Measurements from ENCODE around the gene TNFSF13B. TPM values are rescaled to one million over a fixed set of nuclear protein-coding genes. Genes with fewer than 3 reads are reported as not detected.

TNFSF13B gene
- polyA plus RNA-seq, 1 of the 3 experiments (the other 2 are of a cell fraction): 0.03 TPM

- CTCF ChIA-PET: no interaction called here
- POLR2A ChIA-PET: no interaction called here
- WGBS (ENCODE audit: low lambda C conversion rate): 4% methylated on average over 1 of the region's 1 CpG
- Histone ChIP-seq H3F3A (replicated peaks; ENCODE audit: insufficient read depth) (no peaks in the 10 kb centered on the region), H3K9ac (no peak overlapping the region), H3K4me1 (ENCODE audit: control insufficient read depth in 1 of 2, insufficient read depth in 2 of 2, low read depth in 1 of 2, low read length in 1 of 2) (no peaks in the 10 kb centered on the region), H3K27ac (ENCODE audit: low read depth in 2 of 2, low read length in 1 of 2) (no peak overlapping the region), H3K79me2 (ENCODE audit: insufficient read depth) (no peaks in the 10 kb centered on the region), H2AFZ (ENCODE audit: low read depth) (no peak overlapping the region), H3K36me3 (replicated peaks in 1 of 2; ENCODE audit: control insufficient read depth in 1 of 2, insufficient read depth in 2 of 2, low read length in 1 of 2) (no peaks in the 10 kb centered on the region), H3K4me3 (ENCODE audit: low read depth in 2 of 2, low read length in 1 of 2) (no peak overlapping the region), H3K4me2 (no peak overlapping the region), H4K20me1 (ENCODE audit: insufficient read depth) (no peaks in the 10 kb centered on the region), H3K9me2 (no peaks in the 10 kb centered on the region), H3K27me3 (ENCODE audit: insufficient read depth) (no peaks in the 10 kb centered on the region; the same call in 1 of the 2 replicates), H3K9me3 (no peaks in the 10 kb centered on the region)
- DNase-seq: no peak
- no peak for TF ChIP-seq POLR2AphosphoS5 (IDR thresholded peaks at IDR 0.05; ENCODE audit: low read depth, low read length)
- no peak for TF ChIP-seq FOSL2 (IDR thresholded peaks at IDR 0.05; ENCODE audit: borderline replicate concordance, low read depth)
- no peak for TF ChIP-seq MEF2A (IDR thresholded peaks at IDR 0.05; ENCODE audit: borderline replicate concordance, low read depth)
- TF ChIP-seq TCF12 (IDR thresholded peaks at IDR 0.05): no peak
- no peak for TF ChIP-seq NFIC (IDR thresholded peaks at IDR 0.05; ENCODE audit: borderline replicate concordance)
Observed at GRCh38 chr13:108349269-108349668, 79.8 kb downstream of the TNFSF13B start.

GRCh38 chr13:108350579-108350978 is 81.1 kb downstream of the TNFSF13B start:
- H3K36me3 ChIP-seq (replicated peaks in 1 of 2; ENCODE audit: control insufficient read depth in 1 of 2, insufficient read depth in 2 of 2, low read length in 1 of 2): no peaks in the 10 kb centered on the region
- TF ChIP-seq CTCF (IDR thresholded peaks at IDR 0.05) (no peak), PBX3 (IDR thresholded peaks at IDR 0.05) (no peak), USF1 (IDR thresholded peaks at IDR 0.05; ENCODE audit: borderline replicate concordance, low read depth) (no peak), YY1 (IDR thresholded peaks at IDR 0.05; ENCODE audit: low read depth) (no peak), FOXJ3 (CRISPR knock-in tag; IDR thresholded peaks at IDR 0.05) (no peak), RFX5 (IDR thresholded peaks at IDR 0.05; ENCODE audit: low read length) (no peak), FOXM1 (IDR thresholded peaks at IDR 0.05; ENCODE audit: low read depth) (no peak), NFIC (IDR thresholded peaks at IDR 0.05; ENCODE audit: borderline replicate concordance) (no peak), TCF12 (IDR thresholded peaks at IDR 0.05) (no peak), SMC3 (IDR thresholded peaks at IDR 0.05; ENCODE audit: low read depth, low read length) (no peak), ZBTB33 (IDR thresholded peaks at IDR 0.05; ENCODE audit: borderline replicate concordance, low read depth) (no peak), RCOR1 (IDR thresholded peaks at IDR 0.05; ENCODE audit: low read length) (no peak), RAD21 (IDR thresholded peaks at IDR 0.05; ENCODE audit: low read length) (no peak), ELF1 (IDR thresholded peaks at IDR 0.05) (no peak), SIN3A (IDR thresholded peaks at IDR 0.05; ENCODE audit: borderline replicate concordance, low read depth, low read length) (no peak), POLR2AphosphoS5 (IDR thresholded peaks at IDR 0.05; ENCODE audit: low read depth, low read length) (no peak), TEAD4 (IDR thresholded peaks at IDR 0.05; ENCODE audit: borderline replicate concordance, insufficient read depth) (no peak)
- H3K4me2 ChIP-seq: no peak overlapping the region
- no peak overlapping the region for H3K9ac ChIP-seq
- 40% methylated on average over 9 of the region's 9 CpGs for WGBS (ENCODE audit: low lambda C conversion rate)
- no peaks in the 10 kb centered on the region; the same call in 1 of the 2 replicates for H3K27me3 ChIP-seq (ENCODE audit: insufficient read depth)
- H3K4me3 ChIP-seq (ENCODE audit: low read depth in 2 of 2, low read length in 1 of 2): no peak overlapping the region
- H3K79me2 ChIP-seq (ENCODE audit: insufficient read depth): no peaks in the 10 kb centered on the region
- DNase-seq: no peak
- H2AFZ ChIP-seq (ENCODE audit: low read depth): no peak overlapping the region
- ChIA-PET POLR2A (no interaction called here), CTCF (interaction anchor here (1.2 kb wide), 1 partner anchor 8 kb away, joined by 8 read pairs; no protein-coding TSS in a partner anchor)
- H3F3A ChIP-seq (replicated peaks; ENCODE audit: insufficient read depth): no peaks in the 10 kb centered on the region
- H3K4me1 ChIP-seq (ENCODE audit: control insufficient read depth in 1 of 2, insufficient read depth in 2 of 2, low read depth in 1 of 2, low read length in 1 of 2): no peaks in the 10 kb centered on the region
- H3K9me2 ChIP-seq: no peaks in the 10 kb centered on the region
- no peaks in the 10 kb centered on the region for H3K9me3 ChIP-seq
- H4K20me1 ChIP-seq (ENCODE audit: insufficient read depth): no peaks in the 10 kb centered on the region
- H3K27ac ChIP-seq (ENCODE audit: low read depth in 2 of 2, low read length in 1 of 2): no peak overlapping the region
